ENCODE results near the gene HPDL.
"Not testable (repeated sequence)": the region's sequence is repeated elsewhere in the genome, so short reads cannot be mapped to it uniquely, and the experiment has no call there.

The HPDL gene

GRCh38 chr1:45354838-45355237, 28.1 kb downstream of the HPDL start:
- no peak for DNase-seq

GRCh38 chr1:45355683-45356082, 29.0 kb downstream of the HPDL start:
- no peak for DNase-seq

GRCh38 chr1:45356186-45356585, 29.5 kb downstream of the HPDL start:
- DNase-seq = no peak

GRCh38 chr1:45359882-45360513, 33.3 kb downstream of the HPDL start:
- DNase-seq = peak; percentile 39 to 51

GRCh38 chr1:45360981-45361380, 34.3 kb downstream of the HPDL start:
- DNase-seq = not testable (repeated sequence)

- DNase-seq = no peak
Measured at GRCh38 chr1:45364294-45364693, 37.6 kb downstream of the HPDL start.

- DNase-seq = no peak
Measured at GRCh38 chr1:45365051-45365450, 38.4 kb downstream of the HPDL start.

- no peak for DNase-seq
Measured at GRCh38 chr1:45370575-45370974, 43.9 kb downstream of the HPDL start.

GRCh38 chr1:45373573-45373972, 46.9 kb downstream of the HPDL start:
- no peak for DNase-seq

- no peak for DNase-seq
Measured at GRCh38 chr1:45375104-45376090, 48.7 kb downstream of the HPDL start.

- no peak for DNase-seq
Measured at GRCh38 chr1:45378184-45378583, 51.5 kb downstream of the HPDL start.
